ENCODE data around the gene FBLIM1. TPM values are rescaled to one million over a fixed set of nuclear protein-coding genes. Genes with fewer than 3 reads are reported as not detected.
A peak's percentile ranks its signal among the peaks of the same experiment; 100 is the strongest.
"Not testable (repeated sequence)": the region's sequence is repeated elsewhere in the genome, so short reads cannot be mapped to it uniquely, and the experiment has no call there.

The FBLIM1 gene
- total RNA-seq, 1 donor from 2014 or later, result not detected

- Mint-ChIP-seq H3K27ac (no peak overlapping the region), H3K36me3 (ENCODE audit: low read depth) (no peaks in the 10 kb centered on the region), H3K4me1 (peaks cover 7% of the 10 kb centered on the region), H3K27me3 (peaks cover 5% of the 10 kb centered on the region), H3K9me3 (no peaks in the 10 kb centered on the region), H3K4me3 (no peak overlapping the region)
- ChIA-PET CTCF (interaction anchor here (1.0 to 3.7 kb wide), 11 partner anchors 12 to 253 kb away, joined by 4 to 18 read pairs (median 4); no protein-coding TSS in a partner anchor), POLR2A (interaction anchor here (0.6 to 1.2 kb wide), 4 partner anchors 12 to 167 kb away, joined by 3 to 4 read pairs (median 3); no protein-coding TSS in a partner anchor)
- DNase-seq, result peak; percentile 17
- no peak for TF ChIP-seq CTCF (IDR thresholded peaks at IDR 0.05)
- peak; percentile 55 for ATAC-seq (ENCODE audit: low read depth)
- intact Hi-C loops (cut with micrococcal nuclease), result loop anchor here (1.0 kb wide), 4 partner anchors 191 to 253 kb away; no protein-coding TSS in a partner anchor
Observed at GRCh38 chr1:15803380-15803779, 44.8 kb downstream of the FBLIM1 start.

- no peak for TF ChIP-seq CTCF (IDR thresholded peaks at IDR 0.05)
- intact Hi-C loops (cut with micrococcal nuclease), result no loop called here
- H3K9me3 Mint-ChIP-seq, result no peaks in the 10 kb centered on the region
- no peaks in the 10 kb centered on the region for H3K36me3 Mint-ChIP-seq (ENCODE audit: low read depth)
- peaks cover 5% of the 10 kb centered on the region for H3K27me3 Mint-ChIP-seq
- peaks cover 4% of the 10 kb centered on the region for H3K4me1 Mint-ChIP-seq
- DNase-seq (no peak), ATAC-seq (ENCODE audit: low read depth) (no peak)
- POLR2A ChIA-PET, result interaction anchor here (0.6 to 1.2 kb wide), 4 partner anchors 12 to 167 kb away, joined by 3 to 4 read pairs (median 3); no protein-coding TSS in a partner anchor
- CTCF ChIA-PET, result interaction anchor here (0.6 to 3.7 kb wide), 12 partner anchors 11 to 252 kb away, joined by 3 to 18 read pairs (median 4); no protein-coding TSS in a partner anchor
- H3K27ac Mint-ChIP-seq, result no peak overlapping the region
- H3K4me3 Mint-ChIP-seq, result no peak overlapping the region
Observed at GRCh38 chr1:15804060-15804459, 45.5 kb downstream of the FBLIM1 start.

- intact Hi-C loops (cut with micrococcal nuclease), result no loop called here
- DNase-seq (no peak), ATAC-seq (ENCODE audit: low read depth) (no peak)
- H3K36me3 Mint-ChIP-seq (ENCODE audit: low read depth), result no peaks in the 10 kb centered on the region
- H3K9me3 Mint-ChIP-seq, result no peaks in the 10 kb centered on the region
- no peak for TF ChIP-seq CTCF (IDR thresholded peaks at IDR 0.05)
- H3K27ac Mint-ChIP-seq, result no peak overlapping the region
- no peaks in the 10 kb centered on the region for H3K4me1 Mint-ChIP-seq
- no peak overlapping the region for H3K4me3 Mint-ChIP-seq
- CTCF ChIA-PET, result no interaction called here
- POLR2A ChIA-PET, result interaction anchor here (0.7 kb wide), 1 partner anchor 27 kb away, joined by 4 read pairs; no protein-coding TSS in a partner anchor
- H3K27me3 Mint-ChIP-seq, result no peaks in the 10 kb centered on the region
Observed at GRCh38 chr1:15807121-15807520, 48.5 kb downstream of the FBLIM1 start.

- H3K4me1 Mint-ChIP-seq; DNase-seq; CTCF ChIA-PET; H3K4me3 Mint-ChIP-seq; H3K9me3 Mint-ChIP-seq; H3K36me3 Mint-ChIP-seq (ENCODE audit: low read depth); H3K27me3 Mint-ChIP-seq; ATAC-seq (ENCODE audit: low read depth); H3K27ac Mint-ChIP-seq; intact Hi-C loops (cut with micrococcal nuclease): not testable (repeated sequence)
- POLR2A ChIA-PET, result interaction anchor here (0.7 kb wide), 1 partner anchor 27 kb away, joined by 4 read pairs; no protein-coding TSS in a partner anchor
Observed at GRCh38 chr1:15807549-15807948, 49.0 kb downstream of the FBLIM1 start, which contains the start of gene UQCRHL. Gene UQCRHL (minus strand): TSS chr1:15807649. CDS start chr1:15807649, 0 bp downstream.

GRCh38 chr1:15808955-15809354 lies 50.4 kb downstream of the FBLIM1 start:
- H3K36me3 Mint-ChIP-seq (ENCODE audit: low read depth), result no peaks in the 10 kb centered on the region
- TF ChIP-seq CTCF (IDR thresholded peaks at IDR 0.05), result no peak
- no peak overlapping the region for H3K27ac Mint-ChIP-seq
- DNase-seq (no peak), ATAC-seq (ENCODE audit: low read depth) (no peak)
- intact Hi-C loops (cut with micrococcal nuclease), result no loop called here
- H3K4me3 Mint-ChIP-seq, result no peak overlapping the region
- H3K9me3 Mint-ChIP-seq, result no peaks in the 10 kb centered on the region
- H3K4me1 Mint-ChIP-seq, result no peaks in the 10 kb centered on the region
- CTCF ChIA-PET, result no interaction called here
- H3K27me3 Mint-ChIP-seq, result no peaks in the 10 kb centered on the region
- POLR2A ChIA-PET, result no interaction called here

Measured in activated B cell treated with CpG ODN at 0.5 μM for 24 hours (primary cell).